CD4-positive, alpha-beta T cell treated with Interleukin-1 beta for 1 hour (primary cell): ENCODE data around the gene MST1R.
A peak's percentile ranks its signal among the peaks of the same experiment; 100 is the strongest.

Source experiments
- DNase-seq, 2 donors: peaks; one replicate each; pipeline ENCODE4 v3.0.0-alpha.2; 2020 to 2022

The MST1R gene

GRCh38 chr3:49873623-49874022 lies 30.1 kb downstream of the MST1R start:
- DNase-seq, result no peak

GRCh38 chr3:49872801-49873281 lies 30.8 kb downstream of the MST1R start:
- DNase-seq, result peak; percentile 19 to 39

- DNase-seq, result no peak
Measured at GRCh38 chr3:49871531-49872153, 32.0 kb downstream of the MST1R start.

GRCh38 chr3:49869525-49870126 lies 34.0 kb downstream of the MST1R start, which contains the start of gene CAMKV:
Gene CAMKV (minus strand): TSS chr3:49869906. CDS start chr3:49862388, 7,518 bp downstream.
- DNase-seq, result peak; percentile 15 to 21

GRCh38 chr3:49868862-49869466 lies 34.7 kb downstream of the MST1R start:
- no peak for DNase-seq

GRCh38 chr3:49867871-49868321 lies 35.8 kb downstream of the MST1R start:
- DNase-seq, result peak in 1 of 2 donors; percentile 17

- DNase-seq, result no peak
Measured at GRCh38 chr3:49867400-49867799, 36.3 kb downstream of the MST1R start.

GRCh38 chr3:49865198-49865784 lies 38.4 kb downstream of the MST1R start:
- DNase-seq, result no peak

GRCh38 chr3:49864505-49864904 lies 39.2 kb downstream of the MST1R start:
- DNase-seq, result no peak

GRCh38 chr3:49859576-49860305 lies 43.9 kb downstream of the MST1R start:
- no peak for DNase-seq

GRCh38 chr3:49856181-49857005 lies 47.3 kb downstream of the MST1R start, which contains the start of gene TRAIP:
Gene TRAIP (minus strand): TSS chr3:49856564. CDS start chr3:49856453, 111 bp downstream.
- DNase-seq, result peak; percentile 93 to 96

GRCh38 chr3:49855662-49856061 lies 48.0 kb downstream of the MST1R start:
- DNase-seq, result no peak

GRCh38 chr3:49845694-49846093 lies 58.0 kb downstream of the MST1R start:
- no peak for DNase-seq

GRCh38 chr3:49844464-49845183 lies 59.0 kb downstream of the MST1R start:
- DNase-seq, result no peak

GRCh38 chr3:49842843-49843517 lies 60.7 kb downstream of the MST1R start:
- DNase-seq, result no peak

- no peak for DNase-seq
Measured at GRCh38 chr3:49841806-49842205, 61.9 kb downstream of the MST1R start.

- DNase-seq, result peak in 1 of 2 donors; percentile 7
Measured at GRCh38 chr3:49841126-49841696, 62.5 kb downstream of the MST1R start.

- DNase-seq, result no peak
Measured at GRCh38 chr3:49840388-49840787, 63.3 kb downstream of the MST1R start.

GRCh38 chr3:49839193-49839809 lies 64.4 kb downstream of the MST1R start:
- peak; percentile 82 to 85 for DNase-seq
